GM20431 (cell line): ENCODE measurements around the gene CGRRF1.

Experiments used
- in situ Hi-C: fragments of 300-500 bp; cut with MseI, MboI; formaldehyde crosslinking; loops from one replicate; pipeline ENCODE4 v1.15.0; 2020; ENCODE audit warnings: low sequenced_read_pairs; ENCODE audit not compliant: unreplicated experiment

The CGRRF1 gene

DNA sequence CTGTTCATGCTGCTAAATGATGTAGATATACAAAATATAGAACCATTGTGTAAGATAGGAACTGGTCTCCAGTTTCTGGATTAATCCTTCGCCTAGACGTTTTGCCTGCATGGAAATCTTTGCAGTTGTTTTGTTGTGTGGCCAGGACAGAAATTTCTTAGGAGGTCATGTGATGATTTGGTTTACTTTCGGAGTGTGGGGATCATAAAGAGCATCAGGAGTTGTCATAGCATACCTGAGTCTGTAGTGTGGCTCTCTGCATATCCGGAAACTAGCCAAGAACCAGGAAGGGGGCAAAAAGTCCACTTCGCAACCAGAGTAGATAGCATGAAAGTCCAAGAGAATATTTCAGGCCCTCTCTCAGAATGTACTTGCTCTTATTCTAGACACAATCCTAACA is 60.3 kb downstream of the CGRRF1 start:
- in situ Hi-C loops, result loop anchor here (25.0 kb wide), 1 partner anchor 217 kb away; no protein-coding TSS in a partner anchor

DNA sequence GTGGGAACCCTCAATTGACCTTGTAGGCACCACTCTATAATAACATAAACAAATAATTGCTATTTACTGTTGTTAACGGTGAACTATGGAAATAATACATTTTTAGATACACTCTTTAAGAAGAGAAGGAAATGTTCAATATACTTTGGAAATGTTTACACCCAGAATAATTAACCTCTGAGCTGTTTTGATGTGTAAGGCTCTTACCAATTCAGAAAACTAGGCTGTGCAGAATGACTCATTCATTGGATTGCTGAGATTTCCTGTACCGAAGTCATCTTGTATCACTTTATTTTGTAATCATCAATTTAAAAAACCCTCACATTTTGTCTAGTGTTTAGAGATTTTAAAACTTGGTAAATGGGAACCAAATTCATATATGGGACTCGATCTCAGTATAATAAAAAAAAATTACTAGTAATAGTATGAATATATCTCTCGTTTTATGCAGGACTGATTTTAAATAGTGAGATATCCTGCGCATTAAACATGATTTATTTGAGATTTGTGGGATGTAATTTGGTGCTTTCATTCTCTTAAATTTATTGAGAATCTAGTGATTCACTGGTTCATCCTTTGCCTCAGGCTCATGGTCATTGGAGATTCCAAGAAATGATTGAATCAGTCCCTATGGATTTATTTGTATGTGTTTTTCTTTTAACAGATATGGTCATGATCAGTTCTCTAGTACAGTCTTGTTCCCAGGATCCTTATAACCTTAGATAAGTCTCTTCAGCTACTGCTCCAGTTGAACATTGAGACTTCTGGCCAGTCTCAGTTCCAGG is 61.1 kb downstream of the CGRRF1 start:
- in situ Hi-C loops, result loop anchor here (25.0 kb wide), 1 partner anchor 216 kb away; no protein-coding TSS in a partner anchor

DNA sequence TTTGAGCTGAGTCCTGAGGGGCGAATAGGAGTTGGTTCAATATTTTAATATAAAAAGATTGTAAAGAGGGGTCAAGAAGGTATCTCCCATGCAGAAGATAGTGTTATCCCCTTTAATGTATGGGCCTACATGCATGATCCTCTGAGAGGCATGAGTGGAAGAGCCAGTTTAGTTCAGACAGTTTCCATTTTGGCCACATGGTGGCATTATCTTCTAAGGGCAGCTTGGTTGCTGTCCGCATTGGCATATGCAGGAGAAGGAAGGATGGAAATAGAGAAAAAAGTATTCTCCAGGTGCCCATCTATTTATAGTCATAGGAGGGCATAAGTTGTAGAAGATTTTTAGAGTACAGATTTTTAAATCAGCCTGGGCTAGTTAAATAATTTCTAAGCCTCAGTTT is 62.6 kb downstream of the CGRRF1 start:
- in situ Hi-C loops, result loop anchor here (25.0 kb wide), 1 partner anchor 215 kb away; no protein-coding TSS in a partner anchor

DNA sequence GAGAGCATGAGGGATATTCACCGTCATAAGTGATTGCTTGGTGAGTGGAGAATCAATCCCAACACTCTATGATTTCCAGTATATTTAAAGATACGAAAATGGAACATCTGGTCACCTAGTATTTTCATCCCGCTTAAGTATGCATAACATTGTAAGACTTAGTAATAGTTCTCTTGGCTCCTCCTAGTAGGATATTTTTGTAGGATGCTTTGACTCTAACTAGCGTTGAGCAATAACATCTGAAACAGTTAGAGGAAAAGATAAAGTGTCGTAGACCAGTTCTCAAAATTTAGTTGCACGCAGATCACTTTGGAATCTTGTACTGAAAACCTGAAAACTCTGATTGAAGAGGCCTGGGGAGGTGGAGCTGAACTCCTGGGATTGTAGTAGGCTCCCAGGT is 64.8 kb downstream of the CGRRF1 start:
- in situ Hi-C loops, result loop anchor here (25.0 kb wide), 1 partner anchor 213 kb away; no protein-coding TSS in a partner anchor

DNA sequence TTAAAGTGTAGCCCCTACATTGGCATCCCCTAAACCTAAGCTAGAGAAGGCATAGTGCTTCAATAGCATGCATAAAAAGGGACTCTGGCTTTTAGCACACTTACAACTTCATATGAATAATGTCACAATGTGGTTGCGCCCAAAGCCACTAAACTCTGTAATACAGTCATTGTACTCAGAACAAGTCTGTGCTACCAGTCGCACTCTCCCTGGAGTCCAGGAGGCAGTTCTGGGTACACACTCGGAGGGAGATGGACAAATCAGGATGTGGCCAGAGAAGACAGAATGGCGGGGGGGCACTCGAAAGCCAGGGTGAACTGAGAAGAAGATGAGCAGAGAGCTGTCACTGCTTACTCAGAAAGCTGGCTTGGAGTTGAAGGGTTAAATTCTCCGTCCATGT is 67.8 kb downstream of the CGRRF1 start:
- in situ Hi-C loops, result no loop called here

DNA sequence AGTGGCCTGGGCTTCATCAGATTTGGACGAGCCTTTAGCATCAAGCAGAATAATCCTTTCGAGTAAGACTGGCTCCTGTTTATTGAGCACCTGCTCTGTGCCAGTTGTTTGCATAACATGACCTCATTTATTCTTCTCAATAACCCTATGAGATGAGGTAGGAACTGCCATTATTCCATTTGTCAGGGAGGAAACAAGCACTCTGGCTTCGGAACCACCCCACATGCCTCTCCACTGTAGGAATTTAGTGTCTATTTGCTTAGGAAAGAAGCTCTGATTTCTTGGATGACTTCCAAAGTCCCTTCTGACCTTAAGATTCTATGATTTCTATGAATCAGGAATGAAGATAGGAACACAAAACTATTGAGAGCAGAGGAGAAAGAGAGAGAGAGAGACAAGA is 68.3 kb downstream of the CGRRF1 start:
- in situ Hi-C loops, result no loop called here

DNA sequence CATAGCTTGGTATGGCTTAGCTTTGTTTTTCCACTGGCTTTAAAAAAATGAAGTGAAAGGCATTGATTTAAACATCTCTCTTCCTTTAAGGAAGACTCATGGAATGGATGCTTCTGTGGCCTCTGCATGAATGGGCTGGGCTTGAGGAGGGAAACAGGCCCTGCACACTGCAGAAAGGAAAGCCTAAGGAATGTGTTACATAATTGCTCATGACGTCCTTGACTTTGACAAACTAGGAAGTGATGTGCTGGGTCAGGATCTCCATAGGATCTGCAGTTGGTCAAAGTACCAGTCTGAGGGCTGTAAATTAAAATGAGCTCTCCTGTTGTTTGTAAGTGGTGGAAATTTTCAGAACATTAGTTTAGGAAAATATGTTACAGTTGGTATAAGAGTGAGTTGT is 69.9 kb downstream of the CGRRF1 start:
- in situ Hi-C loops, result no loop called here

DNA sequence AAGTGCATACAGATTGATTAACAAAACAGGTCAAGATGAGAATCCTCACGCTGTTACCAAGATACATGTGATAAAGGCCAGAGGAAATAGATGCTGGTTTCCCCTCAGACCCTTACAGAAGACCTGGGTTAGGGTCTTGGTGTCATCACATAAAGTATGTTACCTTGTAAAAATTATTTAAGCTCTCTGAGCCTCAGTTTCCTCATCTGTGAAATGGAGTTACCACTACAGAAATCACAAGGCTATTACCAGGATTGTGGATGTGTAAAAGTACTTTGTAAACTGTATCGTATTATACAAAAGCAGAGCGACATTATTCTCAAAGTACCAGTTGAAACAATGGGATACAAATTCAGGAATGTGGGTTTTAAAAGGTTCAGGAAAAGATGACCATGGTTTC is 71.2 kb downstream of the CGRRF1 start:
- in situ Hi-C loops, result no loop called here

DNA sequence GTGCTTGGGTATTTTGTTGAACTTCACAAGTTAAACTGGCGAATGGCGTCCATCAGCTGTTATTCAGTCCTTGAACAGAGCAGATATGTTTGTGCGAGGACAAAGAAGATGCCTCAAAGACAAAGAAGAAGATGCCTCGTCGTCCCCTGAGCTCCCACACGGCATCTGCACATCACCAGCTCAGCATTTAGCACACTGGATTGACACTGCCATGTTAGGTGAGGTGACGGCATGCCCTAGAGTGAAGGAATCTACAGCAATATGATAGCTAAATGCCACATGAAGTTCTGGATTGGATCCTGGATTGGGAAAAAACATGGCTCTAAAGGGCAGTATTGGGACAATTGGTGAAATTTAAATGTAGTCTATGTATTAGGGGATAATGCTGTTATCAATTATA is 72.6 kb downstream of the CGRRF1 start:
- in situ Hi-C loops, result no loop called here

DNA sequence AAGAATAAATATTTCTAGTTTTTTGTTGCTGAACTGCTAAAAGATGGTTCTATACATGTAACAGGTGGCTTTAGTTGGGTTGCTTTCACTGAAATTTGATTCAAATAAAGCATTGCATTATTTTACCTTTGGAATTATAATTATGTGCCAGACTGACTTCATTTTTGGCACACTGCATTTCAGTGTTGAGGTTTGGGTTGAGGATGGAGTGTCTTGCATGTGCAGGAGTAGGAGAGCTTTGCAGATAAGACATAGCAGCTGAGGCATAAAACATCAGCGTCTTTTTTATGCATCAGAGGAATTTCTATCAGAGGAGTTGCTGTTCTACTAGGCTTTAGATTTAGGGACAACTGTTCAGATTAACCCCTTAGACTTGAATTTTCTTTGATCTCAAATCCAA is 74.4 kb downstream of the CGRRF1 start:
- in situ Hi-C loops, result no loop called here

DNA sequence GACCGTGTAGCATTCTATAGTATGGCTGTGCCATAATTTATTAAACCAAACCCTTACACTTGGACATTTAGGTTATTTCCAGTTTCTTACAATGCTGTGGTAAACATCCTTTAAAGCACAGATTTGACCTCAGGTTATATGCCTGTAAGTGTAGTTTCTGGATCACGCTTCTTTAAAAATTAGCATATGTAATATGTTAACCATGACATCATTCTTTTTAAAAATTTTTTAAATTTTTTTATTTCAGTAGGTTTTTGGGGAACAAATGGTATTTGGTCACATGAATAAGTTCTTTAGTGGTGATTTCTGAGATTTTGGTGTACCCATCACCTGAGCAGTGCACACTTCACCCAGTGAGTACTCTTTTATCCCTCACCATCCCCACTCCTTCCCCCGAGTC is 75.5 kb downstream of the CGRRF1 start:
- in situ Hi-C loops, result no loop called here
